ENCODE measurements around the gene CROCC2.

GRCh38 chr2:240967681-240968621, 61.8 kb downstream of the CROCC2 start:
- TF ChIP-seq CTCF (optimal IDR thresholded peaks at IDR 0.05 in 1 of 3, IDR thresholded peaks at IDR 0.05 in 1 of 3, conservative IDR thresholded peaks at IDR 0.05 in 1 of 3; ENCODE audit: extremely low read depth in 1 of 3, insufficient read depth in 2 of 3, low read length in 3 of 3): no peak
- no peak for TF ChIP-seq EZH2 (IDR thresholded peaks at IDR 0.05; ENCODE audit: low read length)

Measured in keratinocyte (primary cell).